Omental fat pad (tissue), 4 donors: ENCODE data around the gene TRAPPC11. TPM values are rescaled to one million over a fixed set of nuclear protein-coding genes. Genes with fewer than 3 reads are reported as not detected.

Experiments
- ATAC-seq: fragments of 150-250 bp; one replicate; pipeline ENCODE4 v1.9.1; 2016; ENCODE audit warnings: mild to moderate bottlenecking, moderate library complexity; ENCODE audit not compliant: low FRiP score
- DNase-seq: peaks from one replicate; pipeline ENCODE4 v3.0.0-alpha.2; 2019; ENCODE audit warnings: low spot score
- small RNA-seq: library from RNA; depleted of rRNA; stranded (forward); fragments of <200 nt; gene quantifications from one replicate; pipeline ENCODE3, GENCODE V24; 2016
- total RNA-seq, 4 donors: library from RNA; depleted of rRNA; stranded (reverse); fragments of >200 nt; gene quantifications; one replicate each; pipeline ENCODE4 v1.1.0, GENCODE V29; 2016
- TF ChIP-seq, protein P1 (sequence below), 3 donors: fragments of 450-650 bp; IDR thresholded peaks; one replicate each; pipeline ENCODE4 v1.5.1; 2016 to 2017; ENCODE audit warnings: antibody characterized with exemption in 3 of 3, mild to moderate bottlenecking in 3 of 3, moderate library complexity in 2 of 3

The TRAPPC11 gene
- total RNA-seq, 4 donors from 2014 or later, result 31.1 to 76.9 (median 42.1) TPM

DNA sequence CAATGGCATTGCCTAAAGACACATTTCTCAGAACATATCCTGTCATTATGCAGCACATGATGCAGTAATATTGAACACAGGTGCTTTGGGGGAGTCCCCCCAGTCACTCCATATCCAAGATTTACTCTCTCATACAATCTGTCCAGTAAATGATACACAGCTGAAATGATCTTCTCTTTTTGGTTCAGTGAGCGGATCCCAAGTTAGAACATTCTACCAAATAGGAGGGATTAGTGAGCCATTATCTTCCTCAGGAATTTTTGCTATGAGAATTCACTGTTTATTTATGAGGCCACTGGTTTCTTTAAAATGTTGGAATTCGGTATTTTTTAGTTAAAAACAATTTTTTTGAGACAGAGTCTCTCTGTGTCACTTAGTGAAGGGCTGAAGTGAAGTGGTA, 96.5 kb downstream of the TRAPPC11 start:
- TF ChIP-seq, protein P1, sequence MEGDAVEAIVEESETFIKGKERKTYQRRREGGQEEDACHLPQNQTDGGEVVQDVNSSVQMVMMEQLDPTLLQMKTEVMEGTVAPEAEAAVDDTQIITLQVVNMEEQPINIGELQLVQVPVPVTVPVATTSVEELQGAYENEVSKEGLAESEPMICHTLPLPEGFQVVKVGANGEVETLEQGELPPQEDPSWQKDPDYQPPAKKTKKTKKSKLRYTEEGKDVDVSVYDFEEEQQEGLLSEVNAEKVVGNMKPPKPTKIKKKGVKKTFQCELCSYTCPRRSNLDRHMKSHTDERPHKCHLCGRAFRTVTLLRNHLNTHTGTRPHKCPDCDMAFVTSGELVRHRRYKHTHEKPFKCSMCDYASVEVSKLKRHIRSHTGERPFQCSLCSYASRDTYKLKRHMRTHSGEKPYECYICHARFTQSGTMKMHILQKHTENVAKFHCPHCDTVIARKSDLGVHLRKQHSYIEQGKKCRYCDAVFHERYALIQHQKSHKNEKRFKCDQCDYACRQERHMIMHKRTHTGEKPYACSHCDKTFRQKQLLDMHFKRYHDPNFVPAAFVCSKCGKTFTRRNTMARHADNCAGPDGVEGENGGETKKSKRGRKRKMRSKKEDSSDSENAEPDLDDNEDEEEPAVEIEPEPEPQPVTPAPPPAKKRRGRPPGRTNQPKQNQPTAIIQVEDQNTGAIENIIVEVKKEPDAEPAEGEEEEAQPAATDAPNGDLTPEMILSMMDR (IDR thresholded peaks at IDR 0.05), result no peak
- no peak for DNase-seq
- ATAC-seq, result no peak

DNA sequence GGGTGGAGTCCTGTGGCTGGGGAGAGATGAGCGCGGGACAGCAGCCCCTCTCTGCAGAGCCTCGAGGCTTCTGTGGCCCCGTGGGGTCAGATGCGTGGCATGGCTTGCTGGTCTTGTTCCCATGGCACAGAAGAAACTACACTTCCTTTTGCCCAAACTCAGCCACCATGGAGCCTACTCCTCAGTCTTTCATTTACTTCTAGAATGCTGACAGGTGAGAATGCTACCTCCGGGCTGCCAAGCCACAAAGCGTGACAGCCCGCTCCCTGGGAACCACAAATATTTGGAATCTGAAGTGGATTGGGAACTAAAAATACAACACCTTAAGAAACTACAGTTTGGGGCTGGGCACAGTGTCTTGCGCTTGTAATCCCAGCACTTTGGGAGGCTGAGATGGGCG, 98.0 kb downstream of the TRAPPC11 start:
- ATAC-seq (no peak), DNase-seq (no peak)
- TF ChIP-seq, protein P1 (IDR thresholded peaks at IDR 0.05), result no peak

DNA sequence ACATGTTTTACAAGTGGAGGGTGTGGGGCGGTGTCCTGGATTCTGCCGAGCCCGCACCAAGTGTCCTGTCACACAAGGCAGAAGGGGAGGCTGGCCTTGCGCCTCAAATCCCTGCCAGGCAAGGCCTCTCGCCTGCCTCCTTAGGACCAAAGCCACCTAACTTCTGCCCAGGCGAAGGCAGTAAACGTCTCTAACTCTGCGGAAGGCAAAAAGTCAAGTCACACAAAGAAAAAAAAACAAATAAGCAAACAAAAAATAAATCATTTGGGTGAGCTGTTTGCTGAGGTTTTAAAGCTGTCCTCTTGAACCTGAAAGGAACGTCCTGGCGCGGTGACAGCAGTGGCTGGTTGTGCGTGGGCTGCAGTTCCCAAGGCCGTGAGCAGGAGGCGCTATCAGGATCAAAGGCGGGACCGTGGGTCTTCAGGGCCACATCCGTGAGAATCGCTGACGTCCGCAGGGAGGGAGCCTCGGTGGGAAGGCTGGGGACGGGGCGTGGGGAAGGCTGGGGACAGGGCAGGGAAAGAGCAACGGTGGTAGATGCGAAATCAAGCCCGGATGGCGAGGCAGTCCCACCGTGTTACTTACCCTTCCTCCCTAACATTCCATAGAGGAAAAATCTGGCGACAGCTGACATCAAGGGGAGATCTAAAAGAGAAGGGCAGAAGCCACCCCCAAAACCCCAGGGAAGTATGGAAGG, 99.1 kb downstream of the TRAPPC11 start:
- ATAC-seq (no peak), DNase-seq (no peak)
- TF ChIP-seq, protein P1 (IDR thresholded peaks at IDR 0.05), result no peak

DNA sequence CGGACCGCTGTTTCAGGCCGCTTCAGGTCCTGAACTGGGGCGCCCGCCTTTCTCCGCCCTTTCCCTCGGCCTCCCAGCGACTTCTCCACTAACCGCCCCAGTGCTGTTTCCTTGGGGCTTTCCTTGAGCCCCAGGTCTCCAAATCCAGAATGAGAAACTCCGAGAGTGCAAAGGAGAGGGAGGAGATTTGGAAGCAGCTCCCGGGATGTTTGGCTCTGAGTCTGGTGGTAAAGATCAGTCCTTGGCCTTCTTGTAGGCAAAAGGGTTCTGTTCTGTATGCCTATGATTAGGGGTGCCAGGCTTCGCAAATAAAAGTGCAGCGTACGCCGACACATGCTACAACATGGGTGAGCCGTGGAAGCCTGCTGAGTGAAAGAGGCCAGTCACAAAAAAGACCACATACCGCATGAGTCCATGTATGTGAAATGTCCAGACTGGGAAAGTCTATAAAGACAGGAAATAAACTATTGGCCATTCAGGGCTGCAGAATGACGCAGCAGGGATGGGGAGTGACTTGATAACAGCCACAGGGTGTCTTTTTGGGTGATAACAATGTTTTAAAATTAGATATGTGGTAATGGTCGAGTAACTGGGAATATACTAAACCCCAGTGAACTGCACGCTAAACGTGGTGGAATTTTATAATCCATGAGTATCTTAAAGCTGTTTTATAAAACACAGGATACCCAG, 99.8 kb downstream of the TRAPPC11 start:
- ATAC-seq (no peak), DNase-seq (no peak)
- TF ChIP-seq, protein P1 (IDR thresholded peaks at IDR 0.05), result no peak

DNA sequence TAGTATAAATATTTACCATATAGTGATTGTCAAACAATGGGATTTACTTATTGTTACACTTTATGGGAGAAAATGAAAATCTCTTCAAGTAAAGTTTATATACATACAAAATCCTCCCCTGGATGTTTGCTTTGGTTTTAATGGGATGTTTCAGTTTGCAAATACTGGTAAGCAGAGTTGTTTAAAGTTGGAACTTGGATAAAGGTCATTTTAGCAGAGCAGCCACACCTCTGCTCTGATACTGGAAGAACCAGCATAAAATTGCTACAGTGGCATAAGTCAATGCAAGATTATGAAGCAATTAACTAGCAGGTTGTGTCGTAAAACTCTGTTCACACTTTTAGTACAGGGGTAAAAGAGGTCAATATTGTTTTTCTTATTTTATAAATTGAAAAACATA, 101.2 kb downstream of the TRAPPC11 start:
- TF ChIP-seq, protein P1 (IDR thresholded peaks at IDR 0.05), result no peak
- ATAC-seq (no peak), DNase-seq (no peak)

Small RNA genes lying within 50 kb of the gene (small RNA-seq; reads per million reads assigned to genes)
- gene RNU6-1053P (not detected), gene RNU6-335P (not detected), gene RNU6-479P (not detected)

Other genes starting within 250 kb of the TRAPPC11 start
- 10 to 100 TPM; 16.1 to 25.2 (median 20.1) TPM for gene CDKN2AIP, start 214.7 kb upstream of the TRAPPC11 start, total RNA-seq
- 10 to 100 TPM; 11.5 to 28.5 (median 13.9) TPM for gene ING2, start 154.2 kb upstream of the TRAPPC11 start, total RNA-seq
- 10 to 100 TPM; 16.3 to 19.7 (median 18.1) TPM for gene RWDD4, start 108 bp upstream of the TRAPPC11 start, total RNA-seq
- gene STOX2, start 246.0 kb downstream of the TRAPPC11 start, total RNA-seq, result 10 to 100 TPM in 1 of 4 donors, 1 to 10 TPM in 3; 1.3 to 20.8 (median 4.7) TPM